IMR-90 (cell line): Measurements from ENCODE around the gene C8A. TPM values are rescaled to one million over a fixed set of nuclear protein-coding genes. Genes with fewer than 3 reads are reported as not detected.

ENCODE experiments used
- ATAC-seq: fragments of 200-7000 bp; cut with Tn5 transposase; 2 replicates; pipeline ENCODE4 v1.9.1; 2020; ENCODE audit warnings: low read depth, mild to moderate bottlenecking, moderate library complexity
- BruUV-seq: library from RNA; stranded (reverse); fragments of 400-500 nt; replicated peaks from 2 replicates; lab custom pipeline; 2021; lab: Mats Ljungman, UMichigan
- CTCF ChIA-PET: fragments of 300-600 bp; formaldehyde crosslinking; extraction: SDS; loops from one replicate; lab custom pipeline; 2021; ENCODE audit warnings: antibody characterized with exemption; lab: Yijun Ruan, JAX
- POLR2A ChIA-PET: fragments of 300-600 bp; sonication (Branson Sonifier 250); formaldehyde crosslinking; loops from one replicate; lab custom pipeline; 2022; ENCODE audit warnings: antibody characterized with exemption; ENCODE audit not compliant: unreplicated experiment; lab: Charles Lee
- DNase-seq: peaks from one replicate; pipeline ENCODE4 v3.0.0; 2013
- H2AFZ ChIP-seq: replicated peaks from 2 replicates; pipeline ENCODE3; 2013; ENCODE audit warnings: low read length, mild to moderate bottlenecking; ENCODE audit not compliant: poor library complexity
- H2AK5ac ChIP-seq: 2 replicates; pipeline ENCODE4 v1.6.1; 2013; ENCODE audit warnings: low read depth, low read length, inconsistent platforms
- H2AK9ac ChIP-seq: replicated peaks from 2 replicates; pipeline ENCODE3; 2013; ENCODE audit warnings: mild to moderate bottlenecking, low read depth, low read length, moderate library complexity; ENCODE audit not compliant: poor library complexity
- H2BK120ac ChIP-seq: 2 replicates; pipeline ENCODE4 v1.6.1; 2013; ENCODE audit warnings: low read depth, low read length, inconsistent platforms
- H2BK15ac ChIP-seq: 3 replicates; pipeline ENCODE4 v1.6.1; 2013; ENCODE audit warnings: low read depth, low read length, inconsistent platforms
- H2BK20ac ChIP-seq: 2 replicates; pipeline ENCODE4 v1.6.1; 2013; ENCODE audit warnings: low read depth, mild to moderate bottlenecking, inconsistent platforms, low read length, moderate library complexity
- H2BK5ac ChIP-seq: 2 replicates; pipeline ENCODE4 v1.6.1; 2013; ENCODE audit warnings: mild to moderate bottlenecking, low read depth, low read length, inconsistent platforms; ENCODE audit not compliant: poor library complexity, severe bottlenecking
- H3K14ac ChIP-seq: replicated peaks from 2 replicates; pipeline ENCODE4 v1.6.1; 2013; ENCODE audit warnings: low read depth, low read length, inconsistent platforms
- H3K18ac ChIP-seq: 2 replicates; pipeline ENCODE4 v1.6.1; 2013; ENCODE audit warnings: low read depth, low read length, control low read depth
- H3K23ac ChIP-seq: 2 replicates; pipeline ENCODE4 v1.6.1; 2013; ENCODE audit warnings: low read depth, low read length, inconsistent platforms
- H3K27ac ChIP-seq: 2 replicates; pipeline ENCODE4 v1.5.1; 2013; ENCODE audit warnings: mild to moderate bottlenecking, control low read depth, low read length; ENCODE audit not compliant: insufficient read depth
- H3K27me3 ChIP-seq: 2 replicates; pipeline ENCODE4 v1.6.1; 2013; ENCODE audit warnings: low read length; ENCODE audit not compliant: control insufficient read depth, insufficient read depth
- H3K36me3 ChIP-seq: 2 replicates; pipeline ENCODE4 v1.6.1; 2013; ENCODE audit warnings: low read length, mixed read lengths; ENCODE audit not compliant: control insufficient read depth, insufficient read depth
- H3K4ac ChIP-seq: 2 replicates; pipeline ENCODE4 v1.6.1; 2013; ENCODE audit warnings: low read depth, low read length, inconsistent platforms
- H3K4me1 ChIP-seq: 2 replicates; pipeline ENCODE4 v1.6.1; 2013; ENCODE audit warnings: low read length, mixed read lengths; ENCODE audit not compliant: control insufficient read depth, insufficient read depth
- H3K4me2 ChIP-seq: 2 replicates; pipeline ENCODE4 v1.6.1; 2013; ENCODE audit warnings: low read depth, mild to moderate bottlenecking, control low read depth, low read length, moderate library complexity
- H3K4me3 ChIP-seq: 2 replicates; pipeline ENCODE4 v1.5.1; 2013; ENCODE audit warnings: low read depth, mild to moderate bottlenecking, control low read depth, low read length, moderate library complexity; ENCODE audit not compliant: insufficient read depth
- H3K56ac ChIP-seq: 2 replicates; pipeline ENCODE4 v1.6.1; 2013; ENCODE audit warnings: low read length, inconsistent platforms; ENCODE audit not compliant: insufficient read depth; ENCODE audit errors: extremely low read depth
- H3K79me1 ChIP-seq, 2 experiments: 2 replicates each; pipeline ENCODE4 v1.6.1; 2013; ENCODE audit warnings: low read length in 2 of 2, inconsistent platforms in 1 of 2, low read depth in 1 of 2
- H3K9ac ChIP-seq: 2 replicates; pipeline ENCODE4 v1.6.1; 2013; ENCODE audit warnings: low read depth, low read length, control low read depth
- H3K9me1 ChIP-seq: 2 replicates; pipeline ENCODE4 v1.6.1; 2013; ENCODE audit warnings: low read length, inconsistent platforms; ENCODE audit not compliant: insufficient read depth
- H3K9me3 ChIP-seq: 2 replicates; pipeline ENCODE4 v1.6.1; 2013; ENCODE audit warnings: low read length; ENCODE audit not compliant: control insufficient read depth, insufficient read depth
- H4K20me1 ChIP-seq: 2 replicates; pipeline ENCODE4 v1.6.1; 2013; ENCODE audit warnings: low read length, inconsistent platforms; ENCODE audit not compliant: insufficient read depth
- H4K5ac ChIP-seq: 2 replicates; pipeline ENCODE4 v1.6.1; 2013; ENCODE audit warnings: mild to moderate bottlenecking, low read depth, low read length, control low read depth
- H4K8ac ChIP-seq, 2 experiments: 2 replicates each; pipeline ENCODE4 v1.6.1; 2013; ENCODE audit warnings: low read depth in 2 of 2, low read length in 2 of 2, control low read depth in 1 of 2, inconsistent platforms in 1 of 2
- H4K91ac ChIP-seq: 2 replicates; pipeline ENCODE4 v1.6.1; 2013; ENCODE audit warnings: low read depth, low read length, inconsistent platforms; ENCODE audit not compliant: insufficient read depth
- BHLHE40 ChIP-seq: fragments of 150-350 bp; IDR thresholded peaks from 2 replicates; pipeline ENCODE4 v1.6.1; 2016; ENCODE audit warnings: mild to moderate bottlenecking, low read depth, low read length
- CEBPB ChIP-seq: IDR thresholded peaks from 2 replicates; pipeline ENCODE4 v1.6.1; 2012; ENCODE audit warnings: low read depth, low read length, improper control_type of control experiment
- CHD1 ChIP-seq: IDR thresholded peaks from 2 replicates; pipeline ENCODE4 v1.6.1; 2012; ENCODE audit warnings: low read depth, low read length, improper control_type of control experiment
- CTCF ChIP-seq: conservative IDR thresholded peaks from 2 replicates; pipeline ENCODE4 v1.5.1; 2012; ENCODE audit warnings: mild to moderate bottlenecking, low read depth, low read length, improper control_type of control experiment
- ELK1 ChIP-seq: fragments of 150-350 bp; IDR thresholded peaks from 2 replicates; pipeline ENCODE4 v1.6.1; 2016; ENCODE audit warnings: low read depth, mild to moderate bottlenecking, low read length, moderate library complexity, borderline replicate concordance
- FOS ChIP-seq: fragments of 150-350 bp; IDR thresholded peaks from 2 replicates; pipeline ENCODE4 v1.6.1; 2016; ENCODE audit warnings: low read depth, low read length
- MAFK ChIP-seq: IDR thresholded peaks from 2 replicates; pipeline ENCODE4 v1.6.1; 2012; ENCODE audit warnings: low read depth, low read length, improper control_type of control experiment
- MAZ ChIP-seq: IDR thresholded peaks from 2 replicates; pipeline ENCODE4 v1.6.1; 2012; ENCODE audit warnings: low read depth, mild to moderate bottlenecking, low read length, improper control_type of control experiment, moderate library complexity, borderline replicate concordance
- MXI1 ChIP-seq: IDR thresholded peaks from 2 replicates; pipeline ENCODE4 v1.6.1; 2012; ENCODE audit warnings: low read depth, mild to moderate bottlenecking, low read length, moderate library complexity, borderline replicate concordance
- NFE2L2 ChIP-seq: fragments of 150-350 bp; IDR thresholded peaks from 2 replicates; pipeline ENCODE4 v1.6.1; 2016; ENCODE audit warnings: low read depth, mild to moderate bottlenecking, low read length
- POLR2A ChIP-seq: IDR thresholded peaks from 2 replicates; pipeline ENCODE4 v1.6.1; 2012; ENCODE audit warnings: mild to moderate bottlenecking, low read depth, low read length
- RAD21 ChIP-seq: IDR thresholded peaks from 2 replicates; pipeline ENCODE4 v1.6.1; 2012; ENCODE audit warnings: low read length, improper control_type of control experiment
- RCOR1 ChIP-seq: IDR thresholded peaks from 2 replicates; pipeline ENCODE4 v1.6.1; 2012; ENCODE audit warnings: mild to moderate bottlenecking, low read length, improper control_type of control experiment; ENCODE audit not compliant: insufficient replicate concordance
- RFX5 ChIP-seq: IDR thresholded peaks from 2 replicates; pipeline ENCODE4 v1.8.0; 2012; ENCODE audit warnings: low read depth, mild to moderate bottlenecking, low read length, moderate library complexity
- SMC3 ChIP-seq: fragments of 150-350 bp; IDR thresholded peaks from 2 replicates; pipeline ENCODE4 v1.6.1; 2016; ENCODE audit warnings: low read depth, mild to moderate bottlenecking, antibody characterized with exemption, low read length, moderate library complexity
- USF2 ChIP-seq: fragments of 150-350 bp; IDR thresholded peaks from 2 replicates; pipeline ENCODE4 v1.6.1; 2017; ENCODE audit warnings: mild to moderate bottlenecking, antibody characterized with exemption, low read length, low read depth
- WGBS, 2 experiments: methylation state at CpG; one replicate each; pipeline versions ENCODE4 v1.1.5 to v1.1.7; 2013; ENCODE audit warnings: missing lambda C conversion rate in 2 of 2; ENCODE audit not compliant: insufficient read length in 1 of 2; ENCODE audit errors: extremely low coverage in 2 of 2; 5-methylcytosine and 5-hydroxymethylcytosine counted together
- dilution Hi-C: fragments of 300-500 bp; cut with HindIII; formaldehyde crosslinking; loops from one replicate; pipeline ENCODE4 v1.14.3; 2018; ENCODE audit warnings: low sequenced_read_pairs; ENCODE audit not compliant: unreplicated experiment
- in situ Hi-C: fragments of 300-500 bp; cut with MboI; formaldehyde crosslinking; loops from 3 replicates; pipeline ENCODE4 v1.14.3; 2019; ENCODE audit warnings: low sequenced_read_pairs, inconsistent platforms, mixed read lengths
- intact Hi-C: fragments of 100-400 bp; cut with micrococcal nuclease; formaldehyde crosslinking; loops from 2 replicates; pipeline ENCODE4 v1.10.0; 2022
- polyA plus RNA-seq, 3 experiments: library from polyadenylated mRNA; depleted of rRNA; stranded (reverse); fragments of >200 nt; gene quantifications; 2 replicates each; pipeline ENCODE4 v1.2.3, GENCODE V29; 2012; ENCODE audit warnings: low replicate concordance in 1 of 3
- total RNA-seq: library from RNA; depleted of rRNA; stranded (reverse); fragments of >200 nt; gene quantifications from 2 replicates; pipeline ENCODE4 v1.2.3, GENCODE V29; 2012

Gene C8A
- total and polyA plus RNA-seq, 2 of the 4 experiments (the other 2 are of a cell fraction) = not detected

GRCh38 chr1:56819387-56819899, 35.2 kb upstream of the C8A start, which contains the start of gene FYB2:
TSS of gene FYB2 (minus strand) at chr1:56819404. CDS start at chr1:56819290, 114 bp downstream.
- no peak within 1 kb of the TSS for H3K56ac ChIP-seq
- dilution Hi-C loops = no loop called here
- H3K4me3 ChIP-seq = no peak within 1 kb of the TSS
- no peaks in the 10 kb centered on the region for H3K36me3 ChIP-seq
- H3K27me3 ChIP-seq = no peaks in the 10 kb centered on the region
- DNase-seq = no peak
- no peak within 1 kb of the TSS for H4K5ac ChIP-seq
- POLR2A ChIA-PET = no interaction called here
- CTCF ChIA-PET = interaction anchor here (0.6 kb wide), 1 partner anchor 1597 kb away, joined by 3 read pairs; no protein-coding TSS in a partner anchor
- H3K4me2 ChIP-seq = no peak within 1 kb of the TSS
- H2AK9ac ChIP-seq = no peak within 1 kb of the TSS
- H3K18ac ChIP-seq = no peak within 1 kb of the TSS
- in situ Hi-C loops = loop anchor here (10.0 to 25.0 kb wide), 2 partner anchors 225 to 1307 kb away; no protein-coding TSS in a partner anchor
- no peak within 1 kb of the TSS for H4K91ac ChIP-seq
- H2AFZ ChIP-seq = no peak within 1 kb of the TSS
- no peaks in the 10 kb centered on the region for H3K79me1 ChIP-seq
- H3K23ac ChIP-seq = no peak within 1 kb of the TSS
- no peak within 1 kb of the TSS for H2BK5ac ChIP-seq
- H3K4me1 ChIP-seq = peaks cover 8% of the 10 kb centered on the region
- H4K20me1 ChIP-seq = no peaks in the 10 kb centered on the region
- no peak for TF ChIP-seq USF2
- no peak for TF ChIP-seq CEBPB
- TF ChIP-seq SMC3 = no peak
- TF ChIP-seq MAZ = no peak
- TF ChIP-seq RAD21 = no peak
- no peak for TF ChIP-seq ELK1
- TF ChIP-seq RCOR1 = no peak
- TF ChIP-seq RFX5 = no peak
- TF ChIP-seq CHD1 = no peak
- TF ChIP-seq MXI1 = no peak
- no peak for TF ChIP-seq BHLHE40
- TF ChIP-seq CTCF = no peak
- TF ChIP-seq NFE2L2 = no peak
- TF ChIP-seq MAFK = no peak
- TF ChIP-seq POLR2A = no peak
- TF ChIP-seq FOS = no peak
- BruUV-seq = no TSS peak
- H3K4ac ChIP-seq = no peak within 1 kb of the TSS; the same call in 1 of the 2 replicates
- WGBS, 2 experiments = 69% methylated on average over 3 of the region's 10 CpGs; no CpG with 5 or more reads in 1 of the 2 experiments
- H2AK5ac ChIP-seq = no peak within 1 kb of the TSS
- H2BK15ac ChIP-seq = no peak within 1 kb of the TSS
- ATAC-seq = no peak
- H3K9me1 ChIP-seq = peaks cover 1% of the 10 kb centered on the region
- H3K27ac ChIP-seq = no peak within 1 kb of the TSS
- H2BK20ac ChIP-seq = no peak within 1 kb of the TSS
- H3K14ac ChIP-seq = no peak within 1 kb of the TSS
- intact Hi-C loops = no loop called here
- H4K8ac ChIP-seq = no peak within 1 kb of the TSS
- H3K9ac ChIP-seq = no peak within 1 kb of the TSS
- no peaks in the 10 kb centered on the region for H3K9me3 ChIP-seq
- H2BK120ac ChIP-seq = no peak within 1 kb of the TSS
